HG02938 (cell line): Measurements from ENCODE around the gene HDAC4.

Experiments used
- ATAC-seq: cut with Tn5 transposase; IDR thresholded peaks from one replicate; pipeline ENCODE4 v1.9.1; 2021; ENCODE audit warnings: mild to moderate bottlenecking, moderate library complexity; ENCODE audit not compliant: unreplicated experiment

HDAC4 gene

DNA sequence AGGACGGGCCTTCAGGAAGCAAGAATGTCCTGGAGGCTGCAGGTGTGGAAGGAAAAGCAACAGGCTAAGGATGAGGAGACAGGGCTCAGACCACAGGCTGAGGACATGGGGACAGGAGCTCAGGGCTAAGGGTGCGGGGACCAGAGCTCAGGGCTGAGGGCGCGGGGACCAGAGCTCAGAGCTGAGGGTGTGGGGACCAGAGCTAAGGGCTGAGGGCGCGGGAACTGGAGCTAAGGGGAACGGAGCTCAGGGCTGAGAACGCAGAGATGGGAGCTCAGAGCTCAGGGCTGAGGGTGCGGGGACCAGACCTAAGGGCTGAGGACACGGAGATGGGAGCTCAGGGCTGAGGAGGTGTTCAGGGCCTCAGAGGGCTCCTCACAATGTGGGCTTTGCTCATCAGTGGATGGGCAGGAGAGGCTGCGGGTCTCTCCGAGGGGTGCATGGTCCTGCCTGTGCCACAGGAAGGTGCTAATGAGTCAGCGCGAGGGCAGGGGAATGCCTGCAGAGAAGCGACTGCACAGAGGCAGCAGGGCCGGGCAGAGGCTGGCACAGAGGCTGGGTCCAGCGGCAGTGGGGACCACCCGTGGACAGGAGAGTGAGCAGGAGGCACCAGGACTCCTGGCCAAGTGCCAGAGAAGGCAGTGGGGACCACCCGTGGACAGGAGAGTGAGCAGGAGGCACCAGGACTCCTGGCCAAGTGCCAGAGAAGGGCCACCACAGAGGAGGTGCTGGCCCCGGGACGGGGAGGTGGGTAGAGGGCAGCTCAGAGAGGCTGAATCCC is 281.3 kb downstream of the HDAC4 start:
- ATAC-seq = no peak

DNA sequence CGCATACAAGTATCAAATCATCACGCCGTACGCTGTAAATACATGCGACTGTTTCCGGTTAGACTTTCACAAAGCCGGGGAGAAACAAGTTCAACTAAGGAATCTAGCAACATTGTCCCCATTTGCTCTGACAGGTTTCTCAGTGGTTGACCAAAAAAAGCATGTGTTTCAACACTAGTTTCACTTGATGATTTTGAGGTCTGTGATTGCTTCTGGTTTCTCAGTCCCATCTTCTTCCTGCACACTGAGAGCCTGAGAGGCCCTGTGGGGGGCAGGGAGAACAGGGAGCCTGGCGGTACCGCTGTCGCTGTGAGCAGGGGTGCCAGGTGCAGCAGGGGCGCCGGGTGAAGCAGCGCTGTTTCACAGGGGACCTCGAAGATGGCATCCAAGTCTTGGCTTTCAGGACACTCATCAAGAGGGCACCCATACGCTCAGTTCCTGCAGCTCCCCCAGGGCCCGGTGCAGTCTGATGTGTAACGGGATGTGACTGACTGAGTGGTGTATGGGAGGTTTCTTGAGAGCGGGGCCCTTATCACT is 282.1 kb downstream of the HDAC4 start:
- no peak for ATAC-seq

DNA sequence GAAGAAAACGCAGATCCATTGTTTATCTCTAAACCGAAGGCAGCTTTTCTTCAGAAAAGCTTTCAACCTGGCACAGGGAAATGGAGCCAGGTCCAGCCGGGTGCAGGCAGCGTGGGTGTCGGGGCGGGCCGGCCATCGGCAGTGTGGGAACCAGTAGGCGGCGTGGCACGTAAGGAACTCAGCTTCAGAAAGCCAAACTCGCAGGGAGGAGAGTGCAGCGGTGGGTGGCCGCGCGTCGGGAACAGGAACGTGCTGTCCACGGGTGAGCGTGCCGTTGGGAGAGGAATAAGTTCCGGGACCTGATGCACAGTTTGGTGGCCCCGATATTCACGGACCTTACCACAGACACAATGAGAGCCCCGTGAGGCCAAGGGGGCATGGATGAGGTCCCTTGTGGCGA is 282.6 kb downstream of the HDAC4 start:
- ATAC-seq = no peak

DNA sequence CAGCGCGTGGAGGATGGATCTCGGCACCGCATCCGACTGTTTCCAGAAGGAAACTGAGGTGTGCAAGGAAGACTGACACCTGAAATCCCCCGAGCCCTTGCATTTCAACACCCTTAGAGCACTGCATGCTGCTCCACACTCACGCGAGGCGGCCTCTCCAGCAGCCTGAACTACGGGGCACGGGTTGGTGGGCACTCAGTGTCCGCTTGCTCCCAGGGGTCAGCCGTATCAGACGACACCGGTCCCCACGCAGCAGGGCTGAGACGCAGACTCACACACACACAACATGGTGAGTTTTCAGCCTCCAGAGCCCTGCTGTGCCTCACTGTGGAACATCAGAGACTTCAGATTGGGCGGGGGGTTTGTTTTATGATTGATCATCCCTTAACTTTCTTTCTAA is 283.0 kb downstream of the HDAC4 start:
- ATAC-seq = no peak

DNA sequence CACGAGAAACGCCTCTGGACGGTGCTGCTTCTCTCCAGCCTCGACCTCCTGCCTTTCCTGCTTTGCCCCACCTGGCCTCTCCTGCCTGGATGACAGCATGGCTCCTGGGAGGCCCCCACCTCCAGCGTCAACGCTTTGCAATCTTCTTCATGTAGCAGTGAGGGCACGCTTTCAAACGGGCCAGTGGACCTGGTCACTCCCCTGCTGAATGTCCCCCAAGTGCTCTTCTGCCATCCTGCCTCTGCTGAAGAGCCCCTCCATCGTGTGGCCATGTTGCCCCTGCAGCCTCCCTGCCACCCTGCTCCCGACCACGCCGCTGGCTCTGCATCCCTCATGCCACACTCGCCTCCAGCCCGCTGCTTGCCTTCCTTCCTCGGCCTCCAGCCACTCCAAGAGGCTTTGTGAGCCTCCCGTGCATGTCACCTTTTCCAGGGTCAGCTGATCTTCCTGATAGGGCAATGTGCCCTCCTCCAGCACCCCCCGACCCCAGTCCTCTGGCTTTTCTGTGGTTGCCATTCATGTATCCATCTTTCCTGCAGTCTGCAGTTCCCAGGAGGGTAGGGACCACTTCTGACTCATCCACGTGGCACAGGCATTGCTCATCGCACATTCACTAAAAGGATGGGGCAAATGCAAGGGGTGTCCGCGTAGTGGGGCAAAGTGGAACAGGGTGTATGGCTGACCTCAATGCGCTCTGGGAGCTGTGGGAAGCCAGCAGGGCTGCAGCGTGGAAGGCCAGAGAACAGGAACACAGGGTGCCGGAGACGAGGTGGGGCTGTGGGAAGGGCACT is 284.2 kb downstream of the HDAC4 start:
- no peak for ATAC-seq

DNA sequence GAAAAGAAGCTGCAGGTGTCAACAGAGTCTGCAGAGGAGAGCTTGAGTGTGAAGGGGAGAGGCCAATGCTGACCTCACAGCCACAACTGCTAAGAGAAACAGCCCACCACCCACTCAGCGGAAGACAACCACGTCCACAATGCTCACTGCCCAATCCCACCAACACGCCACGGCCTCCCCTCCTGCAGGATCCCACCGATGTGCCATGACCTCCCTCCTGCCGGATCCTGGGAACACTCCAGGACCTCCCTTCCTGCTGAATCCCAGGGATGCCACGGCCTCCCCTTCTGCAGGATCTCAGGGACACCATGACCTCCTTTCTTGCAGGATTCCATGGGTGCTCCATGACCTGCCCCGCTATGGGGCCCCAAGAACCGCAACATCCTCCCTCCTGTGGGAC is 285.2 kb downstream of the HDAC4 start:
- no peak for ATAC-seq

DNA sequence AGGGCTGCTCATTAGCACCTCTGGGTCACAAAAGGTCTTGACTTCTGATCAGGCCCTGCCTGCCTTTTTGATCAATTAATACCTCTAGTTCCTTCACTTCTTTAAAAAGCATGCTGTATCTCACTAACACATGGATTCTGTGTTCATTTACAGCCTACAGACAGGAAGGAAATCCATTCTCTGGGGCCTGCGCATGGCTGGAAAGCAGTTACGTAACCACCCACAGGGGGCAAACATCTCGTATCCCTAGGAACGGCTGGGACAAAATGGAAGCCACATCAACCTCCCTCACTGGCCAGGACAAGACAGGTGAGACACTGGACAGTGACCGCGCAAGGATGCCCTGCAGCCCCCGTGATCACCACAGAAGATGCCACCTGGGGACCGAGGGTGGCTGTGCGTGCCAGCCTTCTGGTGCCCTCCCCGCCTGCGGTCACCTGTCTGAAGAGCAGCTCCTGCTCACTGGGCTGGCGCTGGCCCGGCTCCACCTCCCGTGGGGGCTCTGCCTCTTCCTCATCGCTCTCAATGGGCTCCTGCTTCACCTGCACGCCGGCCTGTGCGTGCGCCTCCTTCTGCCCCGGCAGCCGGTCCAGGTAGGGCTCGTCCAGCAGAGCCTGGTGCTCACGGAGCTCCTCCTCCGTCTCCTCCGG is 286.1 kb downstream of the HDAC4 start:
- no peak for ATAC-seq

DNA sequence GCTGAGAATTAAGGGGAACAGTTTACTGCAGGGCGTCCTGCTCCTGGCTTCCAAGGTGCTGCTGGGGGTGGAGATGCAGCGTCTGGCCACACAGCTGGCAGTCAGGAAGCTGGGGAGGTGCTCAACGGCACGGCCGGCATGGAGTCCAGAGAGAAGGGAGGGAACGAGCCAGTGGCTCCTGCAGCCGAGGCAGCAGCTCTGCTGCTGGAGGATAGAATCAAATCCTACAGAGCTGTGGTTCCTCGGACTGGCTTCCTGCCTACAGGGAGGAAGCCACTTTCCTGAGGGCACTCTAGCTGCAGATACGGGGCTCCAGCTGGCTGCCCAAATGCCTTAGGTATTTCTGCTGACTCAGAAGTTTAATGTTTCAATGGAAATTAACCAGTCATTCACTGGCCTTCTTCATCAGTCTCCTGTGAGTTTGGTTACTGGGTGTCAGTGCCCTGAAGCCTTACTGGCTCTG is 286.7 kb downstream of the HDAC4 start:
- ATAC-seq = no peak

DNA sequence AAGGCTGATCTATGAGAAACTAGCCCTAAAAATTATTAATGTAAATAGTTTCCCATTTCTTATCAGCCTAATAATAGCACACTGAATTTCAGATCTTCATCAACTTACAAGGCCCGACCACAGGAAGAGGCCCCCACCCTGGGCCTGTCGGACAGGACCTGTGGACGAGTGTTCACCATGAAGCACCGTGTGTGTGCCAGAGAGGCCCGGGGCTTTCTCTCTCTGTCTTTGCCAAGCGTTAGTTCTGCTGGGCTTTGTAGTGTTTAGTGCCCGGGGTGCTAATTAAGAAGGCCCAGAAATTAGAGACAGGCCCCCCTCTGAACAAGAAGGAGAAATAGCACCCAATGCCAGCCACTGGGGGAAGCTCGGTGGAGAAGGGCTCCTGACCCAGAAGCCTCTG is 287.2 kb downstream of the HDAC4 start:
- no peak for ATAC-seq

DNA sequence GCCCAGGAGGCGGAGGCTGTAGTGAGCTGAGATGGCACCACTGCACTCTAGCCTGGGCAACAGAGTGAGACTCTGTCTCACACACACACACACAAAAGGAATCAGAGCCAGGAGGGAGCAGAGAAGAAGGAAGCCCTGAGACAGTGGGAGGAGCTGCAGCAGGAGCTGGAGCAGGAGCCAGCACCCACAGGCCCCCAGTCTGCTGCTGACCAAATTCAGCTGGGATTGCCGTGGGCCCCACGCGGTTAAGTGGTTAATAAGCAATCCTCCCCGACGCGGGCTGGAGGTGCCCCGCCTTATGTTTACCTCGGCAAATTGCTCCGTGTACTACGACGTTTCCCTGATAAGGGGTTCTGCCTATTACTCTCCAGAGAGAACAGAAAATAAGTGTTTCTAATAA is 287.6 kb downstream of the HDAC4 start:
- ATAC-seq = no peak

DNA sequence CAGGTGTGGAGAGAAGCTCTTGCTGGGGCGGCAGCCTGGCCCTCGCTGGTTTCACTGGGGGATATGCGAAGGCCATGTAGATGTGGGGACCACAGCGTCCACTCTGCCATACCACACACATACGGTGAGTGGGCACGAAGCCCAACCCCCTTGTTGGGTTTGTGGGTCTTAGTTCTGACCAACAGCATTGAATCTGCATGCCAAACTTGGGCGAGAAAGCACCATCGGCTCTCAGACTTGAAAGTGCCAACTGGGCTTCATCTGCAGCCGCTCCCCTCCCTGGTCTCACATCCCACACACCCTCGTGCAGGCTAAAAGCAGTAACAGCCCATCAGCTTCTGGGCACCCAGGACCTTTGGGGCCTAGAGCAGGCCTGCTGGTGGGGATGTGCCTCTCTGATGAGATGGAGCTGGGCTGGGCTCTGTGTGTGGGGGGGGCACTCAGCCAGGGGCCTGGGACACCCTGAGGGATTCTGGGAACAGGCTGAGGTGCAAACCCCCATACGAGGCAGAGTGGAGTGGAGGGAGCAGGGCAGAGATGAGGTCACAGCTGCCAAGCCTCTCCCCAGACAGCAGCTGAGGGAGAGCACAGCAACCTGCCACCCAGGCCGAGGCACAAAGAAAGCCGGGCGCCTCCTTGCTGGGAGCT is 288.6 kb downstream of the HDAC4 start:
- ATAC-seq = no peak

DNA sequence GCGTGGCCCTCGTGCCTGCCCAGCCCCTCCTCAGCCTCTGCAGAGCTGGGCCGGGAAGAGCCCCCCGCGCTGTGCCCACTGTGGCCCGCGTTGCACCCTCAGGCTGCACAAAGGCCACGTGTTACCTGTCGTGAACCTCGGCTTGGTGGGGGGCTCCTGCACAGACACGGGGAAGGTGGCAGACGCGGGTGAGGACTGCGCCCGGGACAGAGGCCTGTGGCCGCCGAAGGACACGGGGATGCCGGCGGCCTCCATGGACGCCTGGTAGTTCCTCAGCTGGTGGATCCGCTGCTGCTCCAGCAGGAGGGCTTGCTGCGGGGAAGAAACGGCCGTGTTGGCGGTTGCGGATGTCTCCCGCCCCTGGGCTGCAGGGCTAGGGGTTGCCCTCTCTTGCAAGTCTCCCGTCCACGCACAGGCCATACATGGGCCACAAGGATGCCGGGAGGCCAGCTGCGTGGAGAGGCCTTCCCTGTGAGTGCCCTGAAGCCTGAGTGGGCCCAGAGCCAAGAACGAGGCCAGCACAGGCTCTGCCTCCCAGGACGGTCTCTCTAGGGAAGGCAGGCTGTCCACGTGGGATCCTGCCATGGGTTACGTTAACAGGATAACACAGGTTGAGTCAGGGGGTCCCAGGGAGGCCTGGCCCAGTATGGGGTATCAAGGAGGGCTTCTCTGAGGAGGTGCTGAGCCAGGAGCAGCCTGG is 289.3 kb downstream of the HDAC4 start:
- no peak for ATAC-seq

DNA sequence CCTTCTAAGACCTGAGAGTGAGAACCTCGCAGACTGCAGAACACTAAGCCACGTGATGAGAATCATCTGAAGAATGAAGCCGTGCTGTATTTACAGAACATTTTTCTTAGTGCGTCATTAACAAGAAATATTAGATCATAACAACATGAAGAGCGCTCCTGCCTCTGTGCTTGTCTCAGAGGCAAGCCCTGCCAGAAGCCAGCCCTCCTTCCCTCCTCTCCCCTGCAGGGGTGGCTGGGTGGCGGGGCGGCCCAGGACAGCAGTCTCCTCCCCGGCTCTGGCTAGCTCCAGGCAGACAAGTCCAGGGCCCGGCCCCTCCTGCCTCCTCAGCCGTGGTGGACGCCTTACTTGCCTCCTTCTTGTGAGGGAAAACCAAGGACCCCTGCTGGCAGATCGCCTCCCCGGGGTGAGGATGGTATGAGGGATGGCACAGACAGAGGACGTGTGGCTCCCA is 290.2 kb downstream of the HDAC4 start:
- ATAC-seq = no peak

DNA sequence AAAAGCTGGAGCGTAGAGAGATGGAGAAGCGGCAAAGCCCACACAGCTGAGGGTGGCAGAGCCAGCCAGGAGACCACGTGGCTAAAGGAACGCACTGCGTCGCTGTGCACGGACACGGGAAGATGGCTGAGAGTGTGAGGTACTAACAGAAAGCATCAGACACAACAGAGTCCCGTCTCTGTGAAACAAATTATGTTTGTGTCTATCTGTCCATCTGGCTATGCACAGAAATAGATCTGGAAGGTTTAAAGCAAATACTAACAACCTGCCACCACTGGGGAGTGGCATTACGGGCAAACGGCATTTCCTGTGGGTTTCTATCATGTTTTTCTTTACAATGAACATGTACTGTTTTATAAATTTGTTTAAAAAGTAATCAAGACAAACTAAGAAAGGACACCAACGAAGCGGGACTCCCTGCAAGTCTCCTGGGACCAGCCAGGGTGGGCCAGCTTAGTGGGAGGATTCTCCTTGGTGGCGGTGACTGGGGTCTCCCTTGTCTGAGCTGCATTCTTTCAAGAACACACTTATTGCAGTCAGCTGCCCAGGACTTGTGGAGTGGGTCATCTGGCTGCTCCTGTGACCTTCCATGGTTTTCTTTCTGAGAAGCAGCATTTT is 290.8 kb downstream of the HDAC4 start:
- ATAC-seq = no peak

DNA sequence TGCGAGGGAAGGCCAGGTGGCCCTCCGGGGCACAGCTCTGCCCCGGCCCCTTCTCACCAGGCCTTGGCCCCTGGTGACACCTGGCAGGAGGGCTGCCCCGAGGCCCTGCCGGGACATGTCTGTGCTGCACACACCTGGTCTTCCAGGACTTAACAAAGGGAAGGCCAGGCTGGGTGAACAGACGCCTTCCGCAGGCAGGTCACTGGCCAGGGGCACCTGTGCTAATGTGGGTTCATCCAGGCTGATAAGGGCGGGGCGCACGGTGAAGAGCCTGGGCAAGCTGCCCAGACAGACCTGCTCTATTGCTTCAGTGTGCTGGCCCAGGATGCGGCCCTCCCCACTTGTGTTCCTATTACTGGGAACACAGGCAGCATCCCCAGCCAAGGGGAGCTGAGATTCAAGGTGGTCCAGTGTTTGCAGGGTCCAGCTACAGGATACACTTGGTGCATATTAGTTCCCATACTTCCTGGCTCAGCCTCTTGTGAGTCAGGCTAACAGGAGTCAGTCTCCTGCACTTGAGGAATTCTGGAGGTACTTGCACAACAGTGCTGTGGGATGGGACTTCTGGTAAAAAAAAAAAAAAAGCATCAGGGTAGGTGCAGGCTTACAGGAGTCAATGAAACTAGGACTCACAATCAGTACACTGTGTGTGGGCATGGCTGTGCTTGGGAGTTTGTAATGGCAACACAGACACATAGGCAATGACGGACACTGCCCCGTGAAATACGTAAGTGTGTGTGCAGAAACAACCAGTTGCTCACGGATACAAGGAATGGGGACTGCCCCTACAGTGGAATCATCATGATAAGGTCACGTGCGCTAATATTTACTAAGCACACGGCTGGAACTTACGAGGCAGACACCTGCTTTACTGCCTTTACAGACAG is 291.5 kb downstream of the HDAC4 start:
- no peak for ATAC-seq

DNA sequence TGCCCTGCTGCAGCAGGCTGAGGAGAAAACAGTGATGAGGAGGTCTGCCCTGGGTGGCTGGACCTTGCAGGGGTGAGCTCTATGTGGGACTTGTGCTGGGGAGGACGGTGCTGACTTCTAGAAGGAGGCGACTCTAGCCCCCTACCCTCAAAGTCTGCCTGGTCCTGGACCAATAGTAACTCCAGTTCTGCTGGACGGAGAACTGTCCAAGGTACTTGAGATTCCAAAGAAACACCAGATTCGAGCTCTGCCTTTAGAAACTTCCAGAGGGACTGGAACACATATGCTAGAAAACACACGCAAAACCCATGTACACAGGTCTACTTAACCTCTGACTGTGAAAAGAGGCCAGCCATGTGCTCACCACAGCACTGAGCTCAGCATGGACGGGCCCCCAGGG is 292.4 kb downstream of the HDAC4 start:
- no peak for ATAC-seq

DNA sequence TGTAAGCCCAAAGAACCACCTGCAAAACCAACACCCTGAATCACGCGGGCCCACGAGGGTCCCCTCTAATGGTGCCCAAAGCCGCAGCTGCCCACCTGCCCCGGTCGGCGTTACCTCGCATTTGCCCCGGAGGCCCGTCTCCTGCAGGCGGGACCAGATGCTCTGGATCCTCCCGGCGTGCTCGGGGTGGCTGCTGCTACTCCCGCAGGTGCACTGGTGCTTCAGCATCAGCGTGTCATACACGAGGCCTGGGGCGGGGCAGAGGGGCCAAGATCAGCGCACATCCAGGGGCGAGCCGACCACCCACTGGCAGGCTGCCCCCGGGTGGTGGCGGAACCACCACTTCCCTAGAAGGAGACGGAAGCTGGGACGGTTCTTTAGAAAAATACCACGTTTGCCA is 292.9 kb downstream of the HDAC4 start:
- no peak for ATAC-seq

DNA sequence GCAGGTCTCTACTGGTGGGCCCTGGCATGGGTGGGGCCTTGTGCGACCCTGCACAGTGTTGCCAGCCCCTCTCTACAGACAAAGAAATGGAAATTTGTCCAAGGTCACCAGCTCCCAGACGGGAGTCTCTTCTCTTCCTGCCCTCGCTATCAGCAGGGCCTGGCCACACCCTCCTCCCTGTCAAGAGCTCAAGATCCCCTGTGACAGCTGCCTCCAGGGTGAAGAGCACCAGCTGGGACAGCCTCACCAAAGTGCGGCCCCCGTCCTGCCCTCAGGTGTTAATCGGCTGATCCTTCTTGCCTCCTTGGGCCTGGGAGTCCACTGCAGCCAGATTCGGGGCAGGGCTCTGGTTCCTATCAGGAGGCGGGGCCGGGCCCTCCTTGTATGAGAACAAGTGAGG is 293.9 kb downstream of the HDAC4 start:
- no peak for ATAC-seq

DNA sequence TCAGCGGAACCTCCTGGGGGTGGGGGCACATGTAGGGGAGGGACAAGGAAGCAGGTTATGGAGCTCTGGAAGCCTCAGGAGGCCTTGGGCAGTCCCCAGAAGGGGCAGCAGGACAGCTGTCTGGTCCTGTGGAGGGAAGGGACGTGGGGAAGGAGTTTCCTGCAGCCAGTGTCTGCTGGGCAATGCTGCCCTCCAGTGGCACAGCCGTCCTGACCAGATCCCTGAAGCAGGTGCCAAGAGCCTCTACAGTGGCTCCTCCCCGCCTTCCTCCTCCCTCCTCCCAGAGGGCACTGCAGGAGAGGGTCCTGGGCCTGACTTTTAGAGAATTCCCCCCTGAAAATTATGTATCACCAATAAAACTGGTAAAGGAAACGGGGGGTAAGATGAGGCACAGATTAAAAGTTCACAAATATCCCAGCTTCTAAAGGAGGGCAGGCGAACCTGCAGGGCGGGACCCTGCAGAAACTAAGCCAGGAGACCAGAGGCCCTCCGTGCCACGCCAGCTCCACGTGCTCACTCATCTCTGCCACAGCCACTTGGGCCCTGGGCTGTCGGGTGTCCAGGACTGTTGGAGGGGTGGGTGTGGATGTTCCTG is 294.4 kb downstream of the HDAC4 start:
- no peak for ATAC-seq
